Measurements from ENCODE around the gene VPS37B.

DNA sequence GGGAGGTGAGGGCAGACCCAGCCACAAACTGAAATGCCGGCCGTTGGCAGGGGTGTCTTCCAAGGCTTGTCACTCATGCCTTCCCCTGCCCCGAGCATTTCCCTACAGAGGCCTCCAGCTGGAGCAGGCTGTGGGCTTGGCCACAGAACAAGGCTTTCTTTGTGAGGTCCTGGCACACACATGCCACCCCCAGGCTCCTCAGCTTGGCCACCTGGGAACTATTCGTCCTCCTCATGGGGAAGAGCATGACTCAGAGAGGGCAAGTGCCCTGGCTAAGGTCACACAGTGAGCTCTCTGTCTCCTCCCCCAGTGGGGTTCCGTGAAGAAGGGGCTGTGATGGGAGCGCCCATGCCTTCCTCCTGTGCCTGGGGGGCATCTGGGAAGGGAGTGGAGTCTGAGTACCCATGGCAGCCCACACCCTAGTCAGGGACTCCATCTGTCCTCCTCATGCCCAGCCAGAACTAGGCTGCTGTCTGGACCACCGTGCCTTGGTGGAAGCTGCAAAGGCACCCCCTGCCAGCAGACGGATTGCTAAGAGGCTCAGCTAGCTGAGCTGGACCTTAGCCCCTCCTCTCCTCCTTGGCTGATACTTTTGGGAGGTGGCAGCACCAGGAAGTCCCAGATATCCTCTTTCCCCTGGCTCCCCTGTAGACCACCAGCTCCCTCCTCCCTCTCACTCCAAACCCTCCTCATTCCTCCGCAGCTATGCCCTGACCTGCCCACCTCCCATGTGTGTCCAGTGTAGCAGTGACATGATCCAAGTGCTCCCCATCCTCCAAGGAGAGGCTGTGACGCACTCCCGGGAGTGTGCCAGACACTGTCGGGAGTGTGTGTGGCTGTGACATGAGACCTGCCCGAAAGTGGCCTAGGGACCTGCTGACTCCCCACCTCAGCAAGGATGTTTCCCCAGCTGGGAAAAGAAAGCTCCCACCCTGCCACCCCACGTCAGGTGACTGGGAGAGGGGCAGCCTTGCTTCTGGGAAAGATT, 49.0 kb upstream of the VPS37B start:
- TF ChIP-seq GATA2 (IDR thresholded peaks at IDR 0.05; ENCODE audit: low read depth, low read length) (no peak), GATA3 (IDR thresholded peaks at IDR 0.05; ENCODE audit: low read depth, low read length) (no peak)
